Measurements from ENCODE around the gene ATXN2L. TPM values are rescaled to one million over a fixed set of nuclear protein-coding genes. Genes with fewer than 3 reads are reported as not detected.

ATXN2L gene
- total and polyA plus RNA-seq, 2 of the 13 experiments (the other 11 are each of a cell fraction or from before 2014, with no cell fraction given), result 40.8 to 55.1 TPM

GRCh38 chr16:28823873-28824716 is 1.3 kb downstream of the ATXN2L start (continued):
- TF ChIP-seq ZHX2 (IDR thresholded peaks at IDR 0.05; ENCODE audit: low read depth), result no peak; the same call in 1 of the 2 replicates
- TF ChIP-seq ZHX2 (CRISPR knock-in tag; IDR thresholded peaks at IDR 0.05; ENCODE audit: borderline replicate concordance), result 0 out of 2 replicates have a peak, but pooled peaks have one; percentile 34
- peak; percentile 92 for TF ChIP-seq YEATS4 (CRISPR knock-in tag; IDR thresholded peaks at IDR 0.05; ENCODE audit: borderline replicate concordance)
- peak; percentile 90 for TF ChIP-seq SP2 (CRISPR knock-in tag; IDR thresholded peaks at IDR 0.05)
- TF ChIP-seq ZBTB39 (CRISPR knock-in tag; IDR thresholded peaks at IDR 0.05), result no peak; the same call in 1 of the 2 replicates
- peak; percentile 59; the same call in 1 of the 2 replicates for TF ChIP-seq JUN (CRISPR knock-in tag; IDR thresholded peaks at IDR 0.05)
- peak; percentile 94; the same call in 1 of the 2 replicates for TF ChIP-seq ZNF337 (CRISPR knock-in tag; IDR thresholded peaks at IDR 0.05; ENCODE audit: borderline replicate concordance, low read depth)
- peak; percentile 66 for TF ChIP-seq CREB1 (IDR thresholded peaks at IDR 0.05)
- TF ChIP-seq CREB1 (CRISPR knock-in tag; IDR thresholded peaks at IDR 0.05), result no peak
- TF ChIP-seq CCAR2 (optimal IDR thresholded peaks at IDR 0.05; ENCODE audit: low read depth, low read length), result no peak
- peak; percentile 81 for TF ChIP-seq ERF (CRISPR knock-in tag; IDR thresholded peaks at IDR 0.05)
- no peak; the same call in 1 of the 2 replicates for TF ChIP-seq RFX3 (CRISPR knock-in tag; IDR thresholded peaks at IDR 0.05)
- peak; percentile 34; the same call in 1 of the 2 replicates for TF ChIP-seq ZNF782 (CRISPR knock-in tag; IDR thresholded peaks at IDR 0.05; ENCODE audit: borderline replicate concordance)
- no peak for TF ChIP-seq ZNF678 (CRISPR knock-in tag; IDR thresholded peaks at IDR 0.05)
- no peak for TF ChIP-seq ADNP (CRISPR knock-in tag; IDR thresholded peaks at IDR 0.05)
- TF ChIP-seq KLF13 (CRISPR knock-in tag; IDR thresholded peaks at IDR 0.05), result no peak
- TF ChIP-seq SIN3B (IDR thresholded peaks at IDR 0.05; ENCODE audit: low read length), result 0 out of 2 replicates have a peak, but pooled peaks have one; percentile 42
- TF ChIP-seq CERS6 (CRISPR knock-in tag; IDR thresholded peaks at IDR 0.05), result no peak
- peak; percentile 50; the same call in 1 of the 2 replicates for TF ChIP-seq ZNF580 (CRISPR knock-in tag; IDR thresholded peaks at IDR 0.05; ENCODE audit: borderline replicate concordance, low read depth)
- TF ChIP-seq CREBL2 (CRISPR knock-in tag; IDR thresholded peaks at IDR 0.05; ENCODE audit: borderline replicate concordance), result peak; percentile 48
